Hepatocyte (in vitro differentiated cells): Measurements from ENCODE around the gene DIP2C. TPM values are rescaled to one million over a fixed set of nuclear protein-coding genes. Genes with fewer than 3 reads are reported as not detected.

Experiments
- DNase-seq: peaks from one replicate; pipeline ENCODE4 v3.0.0-alpha.2; 2016; ENCODE audit warnings: low spot score
- H2AFZ ChIP-seq: fragments of 200-600 bp; sonication (generic); 2 replicates; pipeline ENCODE4 v1.6.0; 2016; ENCODE audit warnings: antibody characterized with exemption, mild to moderate bottlenecking
- H3K27ac ChIP-seq: fragments of 200-600 bp; sonication (generic); 2 replicates; pipeline ENCODE4 v1.5.1; 2016; ENCODE audit warnings: mild to moderate bottlenecking
- H3K27me3 ChIP-seq: fragments of 200-600 bp; sonication (generic); 2 replicates; pipeline ENCODE4 v1.6.1; 2016
- H3K36me3 ChIP-seq: fragments of 200-600 bp; sonication (generic); replicated peaks from 2 replicates; pipeline ENCODE4 v1.5.1; 2016; ENCODE audit warnings: low read depth; ENCODE audit not compliant: insufficient read depth
- H3K4me1 ChIP-seq: fragments of 200-600 bp; sonication (generic); 2 replicates; pipeline ENCODE4 v1.5.1; 2016; ENCODE audit warnings: mild to moderate bottlenecking, moderate library complexity; ENCODE audit not compliant: insufficient read depth
- H3K4me2 ChIP-seq: fragments of 200-600 bp; sonication (generic); 2 replicates; pipeline ENCODE4 v1.6.0; 2016
- H3K4me3 ChIP-seq: fragments of 200-600 bp; sonication (generic); 2 replicates; pipeline ENCODE4 v1.5.1; 2016; ENCODE audit warnings: mild to moderate bottlenecking
- H3K79me2 ChIP-seq: fragments of 200-600 bp; sonication (generic); 2 replicates; pipeline ENCODE4 v1.6.0; 2017; ENCODE audit warnings: mild to moderate bottlenecking
- H3K9me2 ChIP-seq: fragments of 200-600 bp; sonication (generic); replicated peaks from 2 replicates; pipeline ENCODE4 v1.6.0; 2017; ENCODE audit warnings: mild to moderate bottlenecking; ENCODE audit not compliant: insufficient read depth
- H3K9me3 ChIP-seq: fragments of 200-600 bp; sonication (generic); 2 replicates; pipeline ENCODE4 v1.5.1; 2016; ENCODE audit warnings: low read depth, mild to moderate bottlenecking
- H4K20me1 ChIP-seq: fragments of 200-600 bp; sonication (generic); 2 replicates; pipeline ENCODE4 v1.6.0; 2016; ENCODE audit warnings: mild to moderate bottlenecking; ENCODE audit not compliant: insufficient read depth, poor library complexity, severe bottlenecking
- CTCF ChIP-seq: fragments of 200-600 bp; sonication (generic); IDR thresholded peaks from 2 replicates; pipeline ENCODE4 v1.5.1; 2016; ENCODE audit warnings: antibody characterized with exemption, mild to moderate bottlenecking; ENCODE audit not compliant: poor library complexity
- EZH2 ChIP-seq: fragments of 200-600 bp; sonication (generic); IDR thresholded peaks from 2 replicates; pipeline ENCODE4 v1.6.1; 2016; ENCODE audit warnings: antibody characterized with exemption, mild to moderate bottlenecking, borderline replicate concordance
- EZH2phosphoT487 ChIP-seq: fragments of 200-600 bp; sonication (generic); IDR thresholded peaks from one replicate; pipeline ENCODE4 v1.6.1; 2018; ENCODE audit warnings: antibody characterized with exemption, mild to moderate bottlenecking, low read depth, moderate library complexity; ENCODE audit not compliant: unreplicated experiment, severe bottlenecking
- WGBS: methylation state at CpG from one replicate; pipeline ENCODE4 v1.1.6; 2016; ENCODE audit warnings: low lambda C conversion rate; ENCODE audit errors: missing lambda C conversion rate; 5-methylcytosine and 5-hydroxymethylcytosine counted together
- polyA plus RNA-seq: library from polyadenylated mRNA; unstranded; fragments of >200 nt; fragmentation: Nextera tagmentation; extraction: Ambion mirVana; gene quantifications from 2 replicates; pipeline ENCODE4 v1.2.1, GENCODE V29; 2016
- total RNA-seq: library from RNA; depleted of rRNA; stranded (reverse); fragments of >200 nt; gene quantifications from 2 replicates; pipeline ENCODE4 v1.2.3, GENCODE V29; 2014

Gene DIP2C
- total and polyA plus RNA-seq, 2 experiments from 2014 or later, result 11.1 to 12.8 TPM

GRCh38 chr10:282294-283139, 407.0 kb downstream of the DIP2C start:
- H3K36me3 ChIP-seq, result no peaks in the 10 kb centered on the region
- H3K4me2 ChIP-seq, result no peak overlapping the region
- H2AFZ ChIP-seq, result no peak overlapping the region
- H3K4me1 ChIP-seq, result no peaks in the 10 kb centered on the region
- no peaks in the 10 kb centered on the region for H4K20me1 ChIP-seq
- H3K79me2 ChIP-seq, result no peaks in the 10 kb centered on the region
- H3K27ac ChIP-seq, result no peak overlapping the region
- no peaks in the 10 kb centered on the region for H3K9me2 ChIP-seq
- no peak for DNase-seq
- H3K9me3 ChIP-seq, result no peaks in the 10 kb centered on the region
- no peak for TF ChIP-seq EZH2
- no peak for TF ChIP-seq CTCF
- no peak for TF ChIP-seq EZH2phosphoT487
- H3K4me3 ChIP-seq, result no peak overlapping the region
- 83% methylated on average over 7 of the region's 7 CpGs for WGBS
- no peaks in the 10 kb centered on the region for H3K27me3 ChIP-seq

DNA sequence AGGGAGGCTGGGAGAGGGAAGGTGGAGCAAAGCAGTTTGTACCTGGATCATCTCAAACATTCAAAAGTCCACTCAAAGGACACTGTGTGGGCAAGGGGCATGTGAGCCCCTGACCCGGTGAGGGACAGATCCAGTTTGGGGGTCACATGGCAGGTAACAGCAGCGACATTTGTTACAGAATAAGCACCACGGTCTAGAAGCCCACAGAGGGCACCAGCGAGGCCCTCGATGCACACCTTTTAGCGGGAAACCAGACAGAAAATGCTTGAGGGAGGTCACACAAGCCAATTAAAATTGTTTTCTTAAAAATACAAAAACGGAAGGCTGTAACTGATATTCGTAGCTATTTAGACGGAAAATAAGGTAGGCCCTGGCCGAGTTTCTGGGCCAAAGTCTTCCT, 409.8 kb downstream of the DIP2C start:
- H3K4me2 ChIP-seq, result no peak overlapping the region
- no peaks in the 10 kb centered on the region for H3K27me3 ChIP-seq
- no peaks in the 10 kb centered on the region for H3K9me2 ChIP-seq
- H3K4me1 ChIP-seq, result no peaks in the 10 kb centered on the region
- H2AFZ ChIP-seq, result no peak overlapping the region
- no peak overlapping the region for H3K4me3 ChIP-seq
- no peaks in the 10 kb centered on the region for H3K36me3 ChIP-seq
- H3K9me3 ChIP-seq, result no peaks in the 10 kb centered on the region
- no peak overlapping the region for H3K27ac ChIP-seq
- H3K79me2 ChIP-seq, result no peaks in the 10 kb centered on the region
- WGBS, result 78% methylated on average over 10 of the region's 10 CpGs
- H4K20me1 ChIP-seq, result no peaks in the 10 kb centered on the region
- no peak for TF ChIP-seq EZH2phosphoT487
- TF ChIP-seq CTCF, result no peak
- TF ChIP-seq EZH2, result no peak
- DNase-seq, result no peak

GRCh38 chr10:279232-279631, 410.2 kb downstream of the DIP2C start:
- no peak overlapping the region for H3K4me3 ChIP-seq
- H3K36me3 ChIP-seq, result no peaks in the 10 kb centered on the region
- H2AFZ ChIP-seq, result no peak overlapping the region
- no peak overlapping the region for H3K27ac ChIP-seq
- H4K20me1 ChIP-seq, result no peaks in the 10 kb centered on the region
- DNase-seq, result no peak
- TF ChIP-seq EZH2phosphoT487, result no peak
- TF ChIP-seq CTCF, result no peak
- no peak for TF ChIP-seq EZH2
- H3K79me2 ChIP-seq, result no peaks in the 10 kb centered on the region
- H3K9me2 ChIP-seq, result no peaks in the 10 kb centered on the region
- H3K4me1 ChIP-seq, result no peaks in the 10 kb centered on the region
- H3K27me3 ChIP-seq, result no peaks in the 10 kb centered on the region
- H3K4me2 ChIP-seq, result no peak overlapping the region
- 93% methylated on average over 9 of the region's 9 CpGs for WGBS
- no peaks in the 10 kb centered on the region for H3K9me3 ChIP-seq
